HepG2 (cell line): ENCODE data around the gene NKAIN4. TPM values are rescaled to one million over a fixed set of nuclear protein-coding genes. Genes with fewer than 3 reads are reported as not detected.
A peak's percentile ranks its signal among the peaks of the same experiment; 100 is the strongest.

Source experiments
- ATF2 ChIP-seq: sonication (generic); formaldehyde crosslinking; IDR thresholded peaks from 2 replicates; pipeline ENCODE4 v1.4.0; 2020; ENCODE audit warnings: missing genetic modification reagents
- CAMTA2 ChIP-seq: sonication (generic); formaldehyde crosslinking; IDR thresholded peaks from 2 replicates; pipeline ENCODE4 v1.4.0; 2020; ENCODE audit warnings: mild to moderate bottlenecking, missing genetic modification reagents, borderline replicate concordance
- CBX2 ChIP-seq, 2 experiments: fragments of 200-600 bp in 1 of 2; sonication (generic); formaldehyde crosslinking in 1 of 2; IDR thresholded peaks; 2 replicates each; pipeline versions ENCODE4 v1.7.0 to v1.8.1; 2018 to 2022; ENCODE audit warnings: low read depth in 2 of 2, low read length in 1 of 2, mild to moderate bottlenecking in 1 of 2, missing genetic modification reagents in 1 of 2
- EEA1 ChIP-seq: sonication (generic); formaldehyde crosslinking; IDR thresholded peaks from 2 replicates; pipeline ENCODE4 v1.5.1; 2020; ENCODE audit warnings: mild to moderate bottlenecking, missing genetic modification reagents, borderline replicate concordance
- MED13 ChIP-seq: sonication (generic); formaldehyde crosslinking; IDR thresholded peaks from 2 replicates; pipeline ENCODE4 v1.5.0; 2020; ENCODE audit warnings: missing genetic modification reagents
- MTA1 ChIP-seq: sonication (generic); formaldehyde crosslinking; IDR thresholded peaks from 2 replicates; pipeline ENCODE4 v1.4.0; 2020; ENCODE audit warnings: missing genetic modification reagents, mild to moderate bottlenecking, borderline replicate concordance
- MXD1 ChIP-seq: sonication (generic); formaldehyde crosslinking; IDR thresholded peaks from 2 replicates; pipeline ENCODE4 v1.4.0; 2020; ENCODE audit warnings: mild to moderate bottlenecking, missing genetic modification reagents
- MXD4 ChIP-seq: IDR thresholded peaks from 2 replicates; pipeline ENCODE4 v1.6.1; 2016; ENCODE audit warnings: mild to moderate bottlenecking, missing biosample characterization, missing genetic modification reagents
- NFKB2 ChIP-seq: sonication (generic); formaldehyde crosslinking; IDR thresholded peaks from 2 replicates; pipeline ENCODE4 v1.4.0; 2020; ENCODE audit warnings: missing genetic modification reagents, borderline replicate concordance
- NR2F6 ChIP-seq, 2 experiments: IDR thresholded peaks; 2 replicates each; pipeline ENCODE4 v1.6.1; 2016; ENCODE audit warnings: antibody characterized with exemption in 1 of 2, mild to moderate bottlenecking in 1 of 2
- SRSF1 ChIP-seq: fragments of 200-400 bp; formaldehyde crosslinking; optimal IDR thresholded peaks from 2 replicates; pipeline ENCODE3; 2017; ENCODE audit warnings: mild to moderate bottlenecking, low read depth, low read length, moderate library complexity
- STAT5B ChIP-seq: sonication (generic); formaldehyde crosslinking; IDR thresholded peaks from 2 replicates; pipeline ENCODE4 v1.4.0; 2020; ENCODE audit warnings: missing genetic modification reagents
- ZMYM3 ChIP-seq: sonication (generic); formaldehyde crosslinking; IDR thresholded peaks from 2 replicates; pipeline ENCODE4 v1.5.1; 2020; ENCODE audit warnings: mild to moderate bottlenecking, missing genetic modification reagents
- ZNF10 ChIP-seq: sonication (generic); formaldehyde crosslinking; IDR thresholded peaks from 2 replicates; pipeline ENCODE4 v1.4.0; 2020; ENCODE audit warnings: mild to moderate bottlenecking, low read depth, missing genetic modification reagents, borderline replicate concordance
- ZNF142 ChIP-seq: sonication (generic); formaldehyde crosslinking; IDR thresholded peaks from 2 replicates; pipeline ENCODE4 v1.4.0; 2020; ENCODE audit warnings: missing genetic modification reagents
- ZNF234 ChIP-seq: sonication (generic); formaldehyde crosslinking; conservative IDR thresholded peaks from 2 replicates; pipeline ENCODE4 v1.5.1; 2020; ENCODE audit warnings: mild to moderate bottlenecking, missing genetic modification reagents
- ZNF251 ChIP-seq: sonication (generic); formaldehyde crosslinking; IDR thresholded peaks from 2 replicates; pipeline ENCODE4 v1.9.0; 2021; ENCODE audit warnings: mild to moderate bottlenecking, missing genetic modification reagents
- ZNF543 ChIP-seq: sonication (generic); formaldehyde crosslinking; IDR thresholded peaks from 2 replicates; pipeline ENCODE4 v1.4.0; 2020; ENCODE audit warnings: mild to moderate bottlenecking, missing genetic modification reagents
- ZNF564 ChIP-seq: sonication (generic); formaldehyde crosslinking; IDR thresholded peaks from 2 replicates; pipeline ENCODE4 v1.8.1; 2023; ENCODE audit warnings: mild to moderate bottlenecking, missing genetic modification reagents
- ZNF589 ChIP-seq: sonication (generic); formaldehyde crosslinking; conservative IDR thresholded peaks from 2 replicates; pipeline ENCODE4 v1.8.0; 2022; ENCODE audit warnings: mild to moderate bottlenecking, moderate library complexity, missing genetic modification reagents
- polyA plus RNA-seq, 8 experiments: library from polyadenylated mRNA; depleted of rRNA in 3 of 8; stranded (reverse) in 7 of 8; unstranded in 1 of 8; fragments of >200 nt; fragmentation: Illumina TruSeq in 4 of 8; extraction: Trizol in 4 of 8; gene quantifications; 2 replicates each; pipeline versions ENCODE4 v1.2.1 to v1.2.3, GENCODE V29; 2011 to 2016; ENCODE audit warnings: low read depth in 4 of 8, missing spikeins in 1 of 8, mixed read lengths in 1 of 8; ENCODE audit not compliant: insufficient read depth in 1 of 8
- total RNA-seq, 5 experiments: library from RNA; depleted of rRNA; stranded (reverse); fragments of >200 nt; fragmentation: Illumina TruSeq; extraction: Trizol; gene quantifications; 2 replicates each; pipeline ENCODE4 v1.2.3, GENCODE V29; 2016; ENCODE audit warnings: low read depth in 1 of 5

Gene NKAIN4
- total and polyA plus RNA-seq, 2 of the 13 experiments (the other 11 are each of a cell fraction or from before 2014, with no cell fraction given): not detected

GRCh38 chr20:63290677-63291472 is 36.6 kb upstream of the NKAIN4 start (continued):
- TF ChIP-seq ZNF142 (CRISPR knock-in tag) (0 out of 2 replicates have a peak, but pooled peaks have one; percentile 43), CAMTA2 (CRISPR knock-in tag) (no peak), ZNF564 (CRISPR knock-in tag) (no peak), STAT5B (CRISPR knock-in tag) (no peak), MTA1 (CRISPR knock-in tag) (no peak), ZNF589 (0 out of 2 replicates have a peak, but pooled peaks have one; percentile 22), MXD4 (CRISPR knock-in tag) (peak; percentile 40; the same call in 1 of the 2 replicates), ZMYM3 (CRISPR knock-in tag) (no peak), NFKB2 (CRISPR knock-in tag) (peak; percentile 88; the same call in 1 of the 2 replicates), EEA1 (CRISPR knock-in tag) (peak; percentile 25; the same call in 1 of the 2 replicates), ZNF234 (peak; percentile 89; the same call in 1 of the 2 replicates), NR2F6 (IDR thresholded peaks at IDR 0.05) (no peak), NR2F6 (CRISPR knock-in tag; IDR thresholded peaks at IDR 0.05) (no peak), MED13 (peak; percentile 61; the same call in 1 of the 2 replicates), ZNF10 (CRISPR knock-in tag) (no peak), ZNF543 (0 out of 2 replicates have a peak, but pooled peaks have one; percentile 4), ATF2 (CRISPR knock-in tag) (no peak; the same call in 1 of the 2 replicates), SRSF1 (no peak), CBX2 (IDR thresholded peaks at IDR 0.05; ENCODE audit: low read depth, low read length) (no peak), CBX2 (CRISPR knock-in tag; IDR thresholded peaks at IDR 0.05; ENCODE audit: low read depth) (no peak), ZNF251 (CRISPR knock-in tag) (no peak), MXD1 (CRISPR knock-in tag) (peak; percentile 84; the same call in 1 of the 2 replicates)
